Suprapubic skin (tissue), 4 donors: ENCODE results near the gene TIAM1. TPM values are rescaled to one million over a fixed set of nuclear protein-coding genes. Genes with fewer than 3 reads are reported as not detected.

Experiments
- DNase-seq, 2 donors: peaks; one replicate each; pipeline ENCODE4 v3.0.0-alpha.2; 2019; ENCODE audit warnings: low spot score in 2 of 2
- H3K27ac ChIP-seq: fragments of 200-600 bp; sonication (generic); one replicate; pipeline ENCODE4 v1.5.1; 2019
- H3K27me3 ChIP-seq: fragments of 200-600 bp; sonication (generic); one replicate; pipeline ENCODE4 v1.5.1; 2019
- H3K36me3 ChIP-seq: fragments of 200-600 bp; sonication (generic); one replicate; pipeline ENCODE4 v1.5.1; 2019
- H3K4me1 ChIP-seq: fragments of 200-600 bp; sonication (generic); one replicate; pipeline ENCODE4 v1.5.1; 2019
- H3K4me3 ChIP-seq: fragments of 200-600 bp; sonication (generic); one replicate; pipeline ENCODE4 v1.5.1; 2019; ENCODE audit warnings: mild to moderate bottlenecking
- H3K9me3 ChIP-seq: fragments of 200-600 bp; sonication (generic); one replicate; pipeline ENCODE4 v1.5.1; 2019
- EP300 ChIP-seq: sonication (generic); formaldehyde crosslinking; IDR thresholded peaks from one replicate; pipeline ENCODE4 v1.6.1; 2017; ENCODE audit warnings: antibody characterized with exemption
- POLR2A ChIP-seq, 2 donors: fragments of 450-650 bp; IDR thresholded peaks; one replicate each; pipeline ENCODE4 v1.6.1; 2017; ENCODE audit warnings: antibody characterized with exemption in 2 of 2, mild to moderate bottlenecking in 2 of 2, moderate library complexity in 2 of 2
- POLR2AphosphoS5 ChIP-seq, 3 donors: sonication (generic); formaldehyde crosslinking; IDR thresholded peaks; one replicate each; pipeline ENCODE4 v1.6.1; 2017; ENCODE audit warnings: antibody characterized with exemption in 3 of 3
- WGBS: methylation state at CpG from one replicate; pipeline ENCODE4 v1.1.5; 2018; 5-methylcytosine and 5-hydroxymethylcytosine counted together
- total RNA-seq, 4 donors: library from RNA; depleted of rRNA; stranded (reverse); fragments of >200 nt; gene quantifications; one replicate each; pipeline ENCODE4 v1.1.0, GENCODE V29; 2016
- TF ChIP-seq, protein P1 (sequence below), 2 donors: fragments of 200-600 bp in 1 of 2; fragments of 450-650 bp in 1 of 2; sonication (generic) in 1 of 2; IDR thresholded peaks; one replicate each; pipeline ENCODE4 v1.5.1; 2016 to 2019; ENCODE audit warnings: antibody characterized with exemption in 2 of 2, mild to moderate bottlenecking in 1 of 2, moderate library complexity in 1 of 2

TIAM1 gene
- total RNA-seq, 4 donors from 2014 or later = 71.9 to 135 (median 87.9) TPM

DNA sequence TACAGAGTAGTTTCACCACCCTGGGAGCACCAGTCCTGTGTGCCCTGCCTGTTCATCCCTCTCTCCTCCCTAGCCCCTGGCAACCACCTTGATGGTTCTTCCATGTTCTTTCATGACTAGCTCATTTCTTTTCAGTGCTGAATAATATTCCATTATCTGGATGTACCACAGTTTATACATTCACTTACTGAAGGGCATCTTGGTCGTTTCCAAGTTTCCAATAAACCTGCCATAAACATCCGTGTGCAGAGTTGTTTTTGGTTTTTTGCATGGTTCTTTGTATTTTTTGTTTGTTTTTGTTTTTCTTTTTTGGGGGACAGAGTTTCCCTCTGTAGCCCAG lies 13.9 kb downstream of the TIAM1 start:
- TF ChIP-seq EP300 = no peak
- TF ChIP-seq POLR2AphosphoS5 (IDR thresholded peaks at IDR 0.05) = no peak
- no peak for TF ChIP-seq POLR2A (IDR thresholded peaks at IDR 0.05)
- TF ChIP-seq, protein P1, sequence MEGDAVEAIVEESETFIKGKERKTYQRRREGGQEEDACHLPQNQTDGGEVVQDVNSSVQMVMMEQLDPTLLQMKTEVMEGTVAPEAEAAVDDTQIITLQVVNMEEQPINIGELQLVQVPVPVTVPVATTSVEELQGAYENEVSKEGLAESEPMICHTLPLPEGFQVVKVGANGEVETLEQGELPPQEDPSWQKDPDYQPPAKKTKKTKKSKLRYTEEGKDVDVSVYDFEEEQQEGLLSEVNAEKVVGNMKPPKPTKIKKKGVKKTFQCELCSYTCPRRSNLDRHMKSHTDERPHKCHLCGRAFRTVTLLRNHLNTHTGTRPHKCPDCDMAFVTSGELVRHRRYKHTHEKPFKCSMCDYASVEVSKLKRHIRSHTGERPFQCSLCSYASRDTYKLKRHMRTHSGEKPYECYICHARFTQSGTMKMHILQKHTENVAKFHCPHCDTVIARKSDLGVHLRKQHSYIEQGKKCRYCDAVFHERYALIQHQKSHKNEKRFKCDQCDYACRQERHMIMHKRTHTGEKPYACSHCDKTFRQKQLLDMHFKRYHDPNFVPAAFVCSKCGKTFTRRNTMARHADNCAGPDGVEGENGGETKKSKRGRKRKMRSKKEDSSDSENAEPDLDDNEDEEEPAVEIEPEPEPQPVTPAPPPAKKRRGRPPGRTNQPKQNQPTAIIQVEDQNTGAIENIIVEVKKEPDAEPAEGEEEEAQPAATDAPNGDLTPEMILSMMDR (IDR thresholded peaks at IDR 0.05) = no peak
- H3K4me3 ChIP-seq = no peak overlapping the region
- H3K4me1 ChIP-seq = peaks cover 6% of the 10 kb centered on the region
- no peak for DNase-seq
- peaks cover 3% of the 10 kb centered on the region for H3K36me3 ChIP-seq
- no peaks in the 10 kb centered on the region for H3K27me3 ChIP-seq
- H3K27ac ChIP-seq = no peak overlapping the region
- WGBS = 90% methylated on average over 2 of the region's 2 CpGs
- no peaks in the 10 kb centered on the region for H3K9me3 ChIP-seq

- Histone ChIP-seq H3K4me3 (no peak overlapping the region), H3K27me3 (no peaks in the 10 kb centered on the region), H3K4me1 (peaks cover 6% of the 10 kb centered on the region), H3K27ac (no peak overlapping the region), H3K36me3 (peaks cover 3% of the 10 kb centered on the region), H3K9me3 (no peaks in the 10 kb centered on the region)
- DNase-seq = no peak
- no peak for TF ChIP-seq POLR2AphosphoS5 (IDR thresholded peaks at IDR 0.05)
- TF ChIP-seq POLR2A (IDR thresholded peaks at IDR 0.05) = no peak
- TF ChIP-seq EP300 = no peak
- TF ChIP-seq, protein P1 (IDR thresholded peaks at IDR 0.05) = no peak
- 95% methylated on average over 9 of the region's 9 CpGs for WGBS
These were observed 14.5 kb downstream of the TIAM1 start for GRCh38 chr21:31329456-31330143.

DNA sequence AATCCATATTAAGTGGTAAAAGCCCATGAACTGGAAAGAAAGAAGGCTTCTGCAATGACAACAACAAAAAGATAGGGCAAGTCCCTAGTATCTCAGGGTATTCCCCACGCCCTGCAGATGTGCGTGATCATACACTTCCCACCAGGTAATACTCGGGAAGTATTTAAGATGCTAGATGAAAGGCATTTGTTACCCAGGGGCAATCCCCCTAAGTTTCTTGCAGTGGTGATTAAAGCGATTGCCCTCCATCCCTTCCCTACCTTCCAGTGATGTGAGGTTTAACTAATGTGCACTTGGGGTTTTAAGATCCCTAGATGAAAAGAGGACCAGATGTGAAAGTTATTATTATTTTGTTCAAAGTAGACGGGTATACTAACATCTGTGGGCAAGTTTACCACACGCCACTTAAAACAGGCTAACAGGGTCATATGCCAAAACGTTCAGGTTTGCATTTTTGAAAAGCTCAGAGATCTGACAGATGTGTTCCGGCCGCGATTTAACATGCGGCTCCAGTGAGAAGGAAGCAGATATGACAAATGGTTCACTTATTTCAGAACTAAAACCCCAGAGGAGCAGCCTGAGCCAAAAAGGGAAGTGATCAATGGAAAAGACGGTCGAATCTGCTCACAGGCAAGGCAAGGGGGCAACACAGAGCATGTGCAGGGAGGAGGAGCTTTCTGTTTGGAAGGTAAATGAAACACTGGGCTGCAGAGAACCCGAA lies 17.4 kb downstream of the TIAM1 start:
- Histone ChIP-seq H3K4me1 (peaks cover 6% of the 10 kb centered on the region), H3K4me3 (no peak overlapping the region), H3K27ac (no peak overlapping the region), H3K9me3 (no peaks in the 10 kb centered on the region), H3K36me3 (peaks cover 3% of the 10 kb centered on the region), H3K27me3 (no peaks in the 10 kb centered on the region)
- DNase-seq = no peak
- 35% methylated on average over 14 of the region's 14 CpGs for WGBS
- no peak for TF ChIP-seq POLR2AphosphoS5 (IDR thresholded peaks at IDR 0.05)
- TF ChIP-seq POLR2A (IDR thresholded peaks at IDR 0.05) = no peak

DNA sequence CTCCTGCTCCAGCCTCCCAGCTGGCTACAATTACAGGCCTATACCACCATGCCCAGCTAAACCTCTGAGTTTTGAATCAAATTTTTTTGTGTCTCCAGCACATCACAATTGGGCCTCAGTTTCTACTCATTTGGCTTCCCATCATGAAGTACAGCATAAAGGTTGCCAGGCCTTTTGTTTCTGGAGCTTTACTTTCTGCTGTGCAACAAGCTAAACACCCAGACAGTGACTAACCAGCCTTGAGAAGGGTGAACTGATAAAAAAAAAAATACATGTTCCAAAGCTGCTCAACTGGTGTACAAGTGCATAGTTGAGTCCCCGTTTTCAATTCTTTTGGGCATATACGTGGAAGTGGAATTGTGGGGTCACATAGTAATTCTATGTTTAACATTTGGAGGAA lies 25.1 kb downstream of the TIAM1 start:
- H3K4me1 ChIP-seq = no peaks in the 10 kb centered on the region
- no peaks in the 10 kb centered on the region for H3K9me3 ChIP-seq
- TF ChIP-seq, protein P1 (IDR thresholded peaks at IDR 0.05) = no peak
- TF ChIP-seq EP300 = no peak
- no peak for TF ChIP-seq POLR2A (IDR thresholded peaks at IDR 0.05)
- TF ChIP-seq POLR2AphosphoS5 (IDR thresholded peaks at IDR 0.05) = no peak
- DNase-seq = no peak
- H3K36me3 ChIP-seq = no peaks in the 10 kb centered on the region
- no peaks in the 10 kb centered on the region for H3K27me3 ChIP-seq
- H3K4me3 ChIP-seq = no peak overlapping the region
- WGBS = 89% methylated on average over 2 of the region's 2 CpGs
- no peak overlapping the region for H3K27ac ChIP-seq

GRCh38 chr21:31317688-31318087 lies 26.4 kb downstream of the TIAM1 start:
- Histone ChIP-seq H3K4me1 (no peaks in the 10 kb centered on the region), H3K9me3 (no peaks in the 10 kb centered on the region), H3K27ac (no peak overlapping the region), H3K36me3 (no peaks in the 10 kb centered on the region), H3K27me3 (no peaks in the 10 kb centered on the region), H3K4me3 (no peak overlapping the region)
- 69% methylated on average over 1 of the region's 1 CpG for WGBS
- DNase-seq = no peak
- TF ChIP-seq EP300 (no peak), POLR2A (IDR thresholded peaks at IDR 0.05) (no peak), POLR2AphosphoS5 (IDR thresholded peaks at IDR 0.05) (no peak)
- TF ChIP-seq, protein P1 (IDR thresholded peaks at IDR 0.05) = no peak
